ENCODE data around the gene TTC23. TPM values are rescaled to one million over a fixed set of nuclear protein-coding genes. Genes with fewer than 3 reads are reported as not detected.

Gene TTC23
- total and polyA plus RNA-seq, 9 of the 15 experiments (the other 6 are each of a cell fraction or from before 2014, with no cell fraction given), result 0.41 to 4.5 (median 2.5) TPM

- H4K20me1 ChIP-seq (replicated peaks; ENCODE audit: control insufficient read depth, insufficient read depth, low read length), result no peaks in the 10 kb centered on the region
These were observed 108.8 kb downstream of the TTC23 start for GRCh38 chr15:99140590-99140989.

GRCh38 chr15:99139276-99139675 lies 110.1 kb downstream of the TTC23 start:
- 16% methylated on average over 4 of the region's 4 CpGs for WGBS (ENCODE audit: insufficient coverage, low coverage, missing lambda C conversion rate)
- H3K9me3 ChIP-seq (replicated peaks; ENCODE audit: control insufficient read depth, insufficient read depth, low read depth, low read length), result no peaks in the 10 kb centered on the region
- H3K4me2 ChIP-seq (ENCODE audit: insufficient read depth, low read length), result no peak overlapping the region
- ChIA-PET CTCF (ENCODE audit: low intra/inter-chr PET ratio) (no interaction called here), POLR2A (interaction anchor here (0.9 kb wide), 1 partner anchor 11 kb away, joined by 3 read pairs; no protein-coding TSS in a partner anchor)
- H3K4me1 ChIP-seq (replicated peaks in 1 of 2; ENCODE audit: control insufficient read depth in 2 of 2, insufficient read depth in 2 of 2, low read length in 2 of 2), result no peaks in the 10 kb centered on the region
- TF ChIP-seq BRF1 (IDR thresholded peaks at IDR 0.05; ENCODE audit: borderline replicate concordance, extremely low read depth, insufficient read length) (no peak), ZNF140 (CRISPR knock-in tag; IDR thresholded peaks at IDR 0.05) (no peak), NR4A1 (CRISPR knock-in tag; IDR thresholded peaks at IDR 0.05) (no peak), NR4A1 (tag; IDR thresholded peaks at IDR 0.05) (no peak), TRIM25 (IDR thresholded peaks at IDR 0.05; ENCODE audit: borderline replicate concordance) (no peak), RFX7 (CRISPR knock-in tag; IDR thresholded peaks at IDR 0.05) (no peak), TEAD1 (CRISPR knock-in tag; IDR thresholded peaks at IDR 0.05) (no peak), XRCC3 (IDR thresholded peaks at IDR 0.05) (no peak)
- H3K27me3 ChIP-seq (ENCODE audit: control insufficient read depth in 2 of 2, insufficient read depth in 2 of 2, low read length in 2 of 2), result peaks cover 5 to 13% of the 10 kb centered on the region in 2 experiments; a peak in 4 of 5 replicates
- no peak for ATAC-seq
- FAIRE-seq, result no peak
- no peaks in the 10 kb centered on the region for H3K36me3 ChIP-seq (ENCODE audit: control insufficient read depth, insufficient read depth, low read length)
- no peaks in the 10 kb centered on the region for H3K79me2 ChIP-seq (ENCODE audit: control insufficient read depth, insufficient read depth, low read length)
- H3K4me3 ChIP-seq, result no peak overlapping the region
- BruUV-seq (replicated peaks), result no TSS peak
- H3K9ac ChIP-seq (ENCODE audit: insufficient read depth in 1 of 2, low read depth in 2 of 2, low read length in 2 of 2), result no peak overlapping the region
- intact Hi-C loops (cut with micrococcal nuclease) (no loop called here), in situ Hi-C loops (cut with MboI) (no loop called here)
- H3K27ac ChIP-seq (ENCODE audit: extremely low read depth, low read depth, low read length), result no peak overlapping the region
- H2AFZ ChIP-seq (ENCODE audit: low read depth, low read length), result no peak overlapping the region
- H4K20me1 ChIP-seq (replicated peaks; ENCODE audit: control insufficient read depth, insufficient read depth, low read length), result no peaks in the 10 kb centered on the region; the same call in 1 of the 2 replicates
- H3K9me1 ChIP-seq (ENCODE audit: control insufficient read depth, insufficient read depth, low read length), result no peaks in the 10 kb centered on the region
- DNase-seq (ENCODE audit: extremely low read depth in 1 of 4, low spot score in 3 of 4), result no peak

More at GRCh38 chr15:99140590-99140989, 108.8 kb downstream of the TTC23 start:
- intact Hi-C loops (cut with micrococcal nuclease) (no loop called here), in situ Hi-C loops (cut with MboI) (no loop called here)
- Histone ChIP-seq H3K4me3 (no peak overlapping the region), H3K9me1 (ENCODE audit: control insufficient read depth, insufficient read depth, low read length) (no peaks in the 10 kb centered on the region), H3K9ac (ENCODE audit: insufficient read depth in 1 of 2, low read depth in 2 of 2, low read length in 2 of 2) (no peak overlapping the region), H3K9me3 (replicated peaks; ENCODE audit: control insufficient read depth, insufficient read depth, low read depth, low read length) (no peaks in the 10 kb centered on the region), H3K79me2 (ENCODE audit: control insufficient read depth, insufficient read depth, low read length) (no peaks in the 10 kb centered on the region), H3K27ac (ENCODE audit: extremely low read depth, low read depth, low read length) (no peak overlapping the region), H3K4me1 (replicated peaks in 1 of 2; ENCODE audit: control insufficient read depth in 2 of 2, insufficient read depth in 2 of 2, low read length in 2 of 2) (no peaks in the 10 kb centered on the region), H3K27me3 (ENCODE audit: control insufficient read depth in 2 of 2, insufficient read depth in 2 of 2, low read length in 2 of 2) (peaks cover 2 to 9% of the 10 kb centered on the region in 2 experiments; a peak in 3 of 5 replicates), H2AFZ (ENCODE audit: low read depth, low read length) (no peak overlapping the region), H3K36me3 (ENCODE audit: control insufficient read depth, insufficient read depth, low read length) (no peaks in the 10 kb centered on the region), H3K4me2 (ENCODE audit: insufficient read depth, low read length) (no peak overlapping the region)
- WGBS (ENCODE audit: insufficient coverage, low coverage, missing lambda C conversion rate), result 35% methylated on average over 4 of the region's 4 CpGs
- no peak for ATAC-seq
- POLR2A ChIA-PET, result interaction anchor here (0.6 kb wide), 1 partner anchor 585 kb away, joined by 4 read pairs; no protein-coding TSS in a partner anchor
- no TSS peak for BruUV-seq (replicated peaks)
- CTCF ChIA-PET (ENCODE audit: low intra/inter-chr PET ratio), result no interaction called here
- TF ChIP-seq SNIP1 (IDR thresholded peaks at IDR 0.05; ENCODE audit: low read depth), result no peak
- TF ChIP-seq KDM5B (IDR thresholded peaks at IDR 0.05; ENCODE audit: insufficient replicate concordance, low read depth, low read length), result no peak
- no peak for TF ChIP-seq ZNF507 (tag; conservative IDR thresholded peaks at IDR 0.05)
- no peak for TF ChIP-seq SMARCE1 (IDR thresholded peaks at IDR 0.05)
- no peak for TF ChIP-seq ZNF24 (IDR thresholded peaks at IDR 0.05)
- TF ChIP-seq CHD1 (IDR thresholded peaks at IDR 0.05; ENCODE audit: low read length), result no peak
- no peak for DNase-seq (ENCODE audit: extremely low read depth in 1 of 4, low spot score in 3 of 4)
- no peak for FAIRE-seq

Data from K562 (cell line).